ENCODE measurements around the gene IVL.

IVL gene, protein sequence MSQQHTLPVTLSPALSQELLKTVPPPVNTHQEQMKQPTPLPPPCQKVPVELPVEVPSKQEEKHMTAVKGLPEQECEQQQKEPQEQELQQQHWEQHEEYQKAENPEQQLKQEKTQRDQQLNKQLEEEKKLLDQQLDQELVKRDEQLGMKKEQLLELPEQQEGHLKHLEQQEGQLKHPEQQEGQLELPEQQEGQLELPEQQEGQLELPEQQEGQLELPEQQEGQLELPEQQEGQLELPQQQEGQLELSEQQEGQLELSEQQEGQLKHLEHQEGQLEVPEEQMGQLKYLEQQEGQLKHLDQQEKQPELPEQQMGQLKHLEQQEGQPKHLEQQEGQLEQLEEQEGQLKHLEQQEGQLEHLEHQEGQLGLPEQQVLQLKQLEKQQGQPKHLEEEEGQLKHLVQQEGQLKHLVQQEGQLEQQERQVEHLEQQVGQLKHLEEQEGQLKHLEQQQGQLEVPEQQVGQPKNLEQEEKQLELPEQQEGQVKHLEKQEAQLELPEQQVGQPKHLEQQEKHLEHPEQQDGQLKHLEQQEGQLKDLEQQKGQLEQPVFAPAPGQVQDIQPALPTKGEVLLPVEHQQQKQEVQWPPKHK

DNA sequence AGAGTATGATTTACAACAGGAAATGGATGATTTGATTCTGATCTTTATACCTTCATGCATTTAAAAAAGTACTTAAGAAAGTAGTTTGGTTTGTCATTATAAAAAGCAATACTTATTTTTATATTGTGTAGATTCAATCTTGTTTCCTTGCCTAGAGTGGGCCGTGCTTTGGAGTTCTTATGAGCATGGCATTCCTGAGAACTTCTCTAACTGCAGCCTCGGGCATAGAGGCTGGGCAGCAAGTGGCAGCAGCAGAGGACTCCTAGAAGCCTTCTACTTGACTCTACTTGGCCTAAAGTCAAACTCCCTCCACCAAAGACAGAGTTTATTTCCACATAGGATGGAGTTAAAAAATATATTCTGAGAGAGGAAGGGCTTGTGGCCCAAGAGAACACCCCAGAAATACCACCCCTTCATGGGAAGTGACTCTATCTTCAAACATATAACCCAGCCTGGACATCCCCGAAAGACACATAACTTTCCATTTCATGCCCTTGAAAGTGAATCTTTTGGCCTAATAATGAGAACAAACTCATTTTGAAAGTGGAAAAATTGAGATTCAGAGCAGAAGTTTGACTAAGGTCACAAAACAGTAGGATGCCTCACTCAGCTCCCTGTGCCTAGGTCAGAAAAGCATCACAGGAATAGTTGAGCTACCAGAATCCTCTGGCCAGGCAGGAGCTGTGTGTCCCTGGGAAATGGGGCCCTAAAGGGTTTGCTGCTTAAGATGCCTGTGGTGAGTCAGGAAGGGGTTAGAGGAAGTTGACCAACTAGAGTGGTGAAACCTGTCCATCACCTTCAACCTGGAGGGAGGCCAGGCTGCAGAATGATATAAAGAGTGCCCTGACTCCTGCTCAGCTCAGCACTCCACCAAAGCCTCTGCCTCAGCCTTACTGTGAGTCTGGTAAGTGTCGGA is at the start of gene IVL:
TSS of gene IVL (plus strand) at position 861 of the 916 bp plus-strand sequence. CDS start 1,252 bp downstream, outside the sequence.
- no peak for DNase-seq

DNA sequence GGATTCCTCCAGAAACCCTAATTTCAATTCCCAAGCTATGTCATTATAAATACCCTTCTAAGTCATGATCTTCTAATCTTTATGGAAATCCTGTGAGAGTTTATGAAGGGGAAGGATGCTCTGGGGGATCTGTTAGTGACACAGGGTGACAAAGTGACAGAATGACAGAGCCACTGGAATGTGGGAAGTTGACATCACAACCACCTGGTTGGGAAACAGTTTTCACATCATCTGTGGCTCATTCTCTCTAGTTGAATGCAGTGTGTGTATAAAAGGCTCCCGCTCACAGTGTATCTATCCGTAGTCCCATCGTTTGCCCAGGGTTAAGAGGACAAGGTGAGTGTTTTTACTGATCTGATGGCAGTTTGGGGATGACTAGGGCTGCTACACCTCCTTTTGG is 48.6 kb upstream of the IVL start, which contains the start of gene LCE7A:
TSS of gene LCE7A (plus strand) at position 301 of the 400 bp plus-strand sequence. CDS start 702 bp downstream, outside the sequence.
- no peak for DNase-seq

DNA sequence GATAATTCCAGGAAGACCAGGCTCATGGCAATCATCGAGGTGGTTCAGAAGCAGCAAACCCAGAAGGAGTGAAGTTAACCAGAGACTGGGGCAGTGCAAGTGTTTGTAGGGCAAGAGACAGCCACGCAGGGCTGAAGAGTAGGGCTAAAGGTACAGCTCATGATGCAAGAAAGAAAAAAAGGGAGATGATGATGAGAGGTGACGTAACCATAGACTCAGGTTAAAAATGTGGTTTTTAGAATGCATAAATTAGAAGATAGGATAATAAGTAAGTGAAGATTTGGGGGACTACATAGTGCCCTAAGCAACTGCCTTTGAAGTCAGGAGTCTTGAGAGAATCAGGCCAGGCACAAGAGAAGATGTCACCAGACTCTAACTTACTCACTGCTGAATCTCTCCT is 48.2 kb upstream of the IVL start:
- no peak for DNase-seq

DNA sequence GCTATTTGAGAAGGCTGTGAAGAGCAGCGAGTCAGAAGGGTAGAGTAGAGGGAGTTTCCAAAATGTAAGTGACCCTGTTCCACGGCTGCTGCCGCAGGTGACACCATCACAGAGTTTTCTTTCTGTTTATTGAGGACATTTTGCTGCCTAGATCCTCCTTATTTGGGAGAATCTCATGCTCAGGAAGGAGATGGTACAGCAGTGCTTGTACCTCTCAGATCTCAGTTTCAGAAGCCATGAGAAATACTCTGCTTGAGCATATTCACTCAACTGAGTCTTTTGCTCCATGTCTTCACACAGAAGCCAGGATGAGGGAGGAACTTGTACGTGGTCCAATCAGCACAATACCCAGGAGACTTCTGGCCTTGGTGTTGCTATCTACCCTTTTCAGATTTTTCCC is 47.0 kb upstream of the IVL start:
- no peak for DNase-seq

DNA sequence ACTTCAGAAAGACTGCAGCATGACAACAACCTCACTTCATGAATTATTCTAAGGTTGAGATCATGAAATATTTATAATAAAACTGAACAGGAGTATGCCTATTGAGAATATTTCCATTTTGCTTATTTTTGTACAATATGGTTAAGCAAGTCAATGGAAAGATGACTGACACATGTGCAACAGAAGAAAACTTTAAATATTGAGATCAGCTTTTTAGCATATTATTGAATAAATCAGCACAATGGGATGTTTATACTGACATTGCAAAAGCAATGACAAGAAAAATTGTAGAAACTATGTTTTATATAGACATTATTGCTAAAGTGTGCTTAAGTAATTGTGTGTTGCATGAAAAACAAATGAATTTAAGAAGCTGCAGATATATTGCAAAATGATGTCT is 43.9 kb upstream of the IVL start:
- DNase-seq = no peak

DNA sequence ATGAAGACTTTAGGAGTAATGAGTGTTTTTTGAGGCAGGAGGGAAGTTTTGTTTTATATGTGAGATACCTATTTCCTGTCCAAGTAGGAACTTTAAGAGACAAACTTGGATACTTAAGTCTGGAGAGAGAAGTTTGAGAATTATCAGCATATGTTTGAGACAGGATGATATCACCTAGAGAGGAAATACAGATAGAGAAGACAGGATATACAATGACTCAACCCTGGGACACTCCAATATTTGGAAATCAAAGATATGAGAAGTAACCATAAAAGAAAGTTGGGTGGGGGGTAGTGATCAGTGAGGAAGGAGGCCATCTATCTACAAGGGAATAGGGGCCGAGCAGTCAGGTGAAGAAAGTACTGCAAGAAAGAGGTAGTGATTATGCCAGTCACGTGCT is 42.0 kb upstream of the IVL start:
- DNase-seq = no peak

DNA sequence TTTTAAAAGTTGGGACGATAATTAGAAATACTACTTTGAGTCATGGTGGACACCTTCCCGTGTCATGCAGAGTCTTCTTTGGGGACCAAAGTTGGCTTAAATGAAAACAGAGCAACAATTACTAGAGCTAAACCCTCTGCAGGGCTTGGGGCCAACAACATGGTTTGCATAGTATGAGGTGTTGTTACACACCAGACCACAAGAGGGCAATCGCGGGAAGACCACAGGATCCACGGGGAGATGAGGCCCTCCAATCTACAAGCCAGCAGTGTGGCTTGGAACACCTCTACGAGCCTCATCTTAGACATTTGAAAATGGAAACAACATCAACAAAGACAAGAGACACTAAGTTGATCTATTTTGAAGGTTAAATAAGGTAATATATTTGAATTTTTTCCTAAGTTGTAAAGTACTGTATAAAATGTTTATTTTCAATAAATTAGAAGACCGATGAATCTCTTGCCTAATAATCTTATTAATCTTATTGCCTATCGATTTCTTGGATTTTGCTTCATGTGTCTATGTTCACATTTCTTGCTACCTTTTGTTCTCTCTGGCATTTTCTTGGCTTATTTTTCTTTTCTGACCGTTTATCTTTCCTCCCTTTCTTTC is 38.4 kb upstream of the IVL start:
- peak; percentile 44 for DNase-seq

DNA sequence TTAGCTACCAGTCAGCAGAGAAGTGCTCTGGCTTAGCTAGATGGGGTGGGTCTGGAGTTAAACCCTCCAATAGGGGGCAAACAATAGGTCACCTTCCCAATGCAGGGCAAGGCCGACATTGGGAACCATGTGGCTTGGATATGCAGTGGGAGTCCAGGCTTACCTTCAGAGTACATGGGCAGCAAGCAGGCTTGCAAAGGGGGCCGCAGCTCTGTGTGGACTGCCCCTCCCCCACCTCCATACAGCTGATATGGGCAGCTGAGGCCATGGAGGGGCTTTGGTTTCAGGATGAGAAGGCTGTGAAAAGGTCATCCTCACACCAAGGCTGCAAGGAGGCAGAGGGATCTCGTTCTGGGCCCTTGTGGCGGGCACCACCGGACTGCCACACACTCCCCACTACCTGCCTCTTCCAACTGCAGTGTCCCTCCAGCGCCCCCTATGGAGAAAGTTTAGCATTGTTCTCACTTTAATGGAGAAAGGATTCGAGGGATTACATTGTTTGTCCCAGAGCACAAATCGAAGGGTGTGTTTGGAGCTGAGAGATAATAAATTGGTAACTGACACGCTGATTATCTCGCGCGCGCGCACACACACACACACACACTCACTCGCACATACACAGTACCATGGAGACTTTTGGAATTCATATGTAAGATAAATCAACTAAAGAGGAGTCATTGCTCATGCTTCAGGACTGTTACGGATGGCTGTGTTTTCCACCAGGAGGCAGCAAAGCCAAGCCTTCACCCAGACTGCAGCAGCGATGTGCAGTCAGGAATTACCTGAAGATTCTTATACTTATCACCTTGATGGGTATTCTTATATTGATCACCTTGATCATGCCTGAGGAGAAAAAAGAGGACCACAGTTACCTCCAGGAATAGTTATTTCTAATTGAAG is 37.3 kb upstream of the IVL start:
- DNase-seq = no peak

DNA sequence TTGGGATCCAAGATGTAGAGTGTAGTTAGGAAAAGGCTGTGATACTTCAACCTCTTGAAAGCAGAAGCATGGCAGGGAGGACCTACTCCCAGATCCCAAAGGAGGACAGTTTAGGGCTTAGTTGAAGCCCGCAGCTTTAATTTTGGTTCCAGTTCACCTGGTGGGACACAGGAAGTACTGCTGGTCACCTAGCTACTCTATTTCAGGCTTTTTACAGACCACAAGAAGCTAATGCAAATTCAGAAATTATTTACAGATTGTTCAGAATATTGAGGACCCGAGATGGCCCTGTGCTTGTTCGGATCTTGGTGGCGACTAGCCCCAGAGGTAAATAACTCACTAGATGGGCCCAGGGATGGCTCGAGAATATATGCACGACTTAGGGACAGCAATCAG is 36.6 kb upstream of the IVL start:
- no peak for DNase-seq

DNA sequence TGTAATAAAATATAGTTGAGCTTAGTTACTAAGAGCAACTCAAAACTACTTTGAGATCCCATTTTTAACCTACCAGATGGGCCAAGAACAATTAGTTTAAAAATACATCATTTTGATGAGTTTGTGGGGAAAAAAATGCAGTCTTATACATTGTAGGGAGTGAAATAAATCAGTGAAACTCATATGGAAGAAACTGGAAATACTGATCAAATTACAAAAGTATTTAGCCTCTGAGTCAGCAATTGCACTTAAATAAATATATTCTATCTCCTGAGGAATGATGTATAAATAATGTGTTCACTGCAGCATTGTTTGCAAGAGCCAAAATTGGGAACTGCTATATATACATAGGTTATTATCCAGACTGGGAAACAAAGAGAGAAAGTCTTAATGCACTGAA is 34.9 kb upstream of the IVL start:
- DNase-seq = no peak

DNA sequence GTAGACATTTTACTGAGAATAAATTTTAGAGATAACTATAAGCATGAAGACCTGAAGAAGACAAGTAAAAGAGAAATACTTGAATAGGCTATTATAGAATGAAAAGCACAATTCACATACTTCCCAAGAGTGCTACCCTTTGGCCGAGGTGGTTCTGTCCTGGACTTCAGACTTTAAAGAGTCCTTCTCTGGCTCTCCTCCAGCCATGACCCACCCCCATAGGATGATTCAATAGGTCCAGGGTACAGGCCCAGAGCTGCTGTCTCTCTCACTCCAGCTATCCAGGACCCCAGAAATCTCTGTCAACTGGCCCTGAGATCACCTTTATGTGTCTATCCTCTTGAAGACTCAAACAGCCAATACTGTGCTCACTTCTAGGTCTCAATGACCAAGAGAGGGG is 31.5 kb upstream of the IVL start:
- DNase-seq = no peak

DNA sequence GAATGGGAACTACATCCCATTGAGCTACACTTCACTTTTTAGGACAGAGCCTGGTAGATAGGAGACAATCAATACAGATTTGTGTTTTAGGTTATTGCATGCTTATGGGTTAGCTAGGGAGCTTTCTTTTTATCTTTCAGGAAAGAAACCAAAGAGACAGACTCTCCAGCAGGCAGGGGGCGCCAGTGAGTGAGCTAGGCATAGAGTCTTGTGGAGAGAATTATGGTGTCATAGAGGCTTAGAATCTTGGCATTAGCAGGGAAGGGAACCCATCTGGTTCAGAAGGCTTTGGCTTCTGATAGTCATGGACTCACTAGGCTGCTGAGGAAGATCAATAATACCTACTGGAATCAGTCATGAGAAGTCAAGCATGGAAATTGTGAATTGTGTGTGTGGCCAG is 30.3 kb upstream of the IVL start, which contains the start of gene SMCP:
TSS of gene SMCP (plus strand) at position 281 of the 400 bp plus-strand sequence. CDS start 6,101 bp downstream, outside the sequence.
- no peak for DNase-seq

DNA sequence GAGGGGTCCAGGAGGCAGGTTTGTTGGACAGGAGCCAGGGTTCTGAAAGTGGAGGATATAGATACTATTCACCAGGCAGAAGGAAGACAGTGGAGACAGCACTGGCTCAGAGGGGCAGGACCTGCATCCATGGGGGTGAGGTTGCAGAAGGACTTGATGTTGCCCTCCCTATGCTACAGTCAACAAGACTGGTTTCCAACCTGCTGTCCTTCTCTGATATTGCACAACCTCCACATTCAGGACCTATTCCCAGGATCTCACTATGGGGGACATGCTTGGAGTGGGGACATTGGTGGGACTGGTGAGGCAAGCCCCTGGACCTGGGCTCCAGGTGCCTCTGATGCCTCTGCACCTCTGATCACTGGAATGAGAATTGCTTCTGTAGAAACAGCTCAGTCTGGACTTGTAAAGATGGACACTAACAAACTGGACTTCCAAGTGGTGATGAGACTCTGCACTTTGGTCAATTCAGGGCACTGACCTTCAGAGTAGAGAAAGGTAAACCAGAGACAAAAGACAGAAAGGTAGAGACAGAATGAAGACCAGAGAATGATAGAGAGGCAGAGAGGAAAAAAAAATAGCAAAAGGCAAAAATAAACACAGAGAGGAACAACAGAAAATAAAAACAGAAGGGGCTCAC is 28.7 kb upstream of the IVL start:
- no peak for DNase-seq

DNA sequence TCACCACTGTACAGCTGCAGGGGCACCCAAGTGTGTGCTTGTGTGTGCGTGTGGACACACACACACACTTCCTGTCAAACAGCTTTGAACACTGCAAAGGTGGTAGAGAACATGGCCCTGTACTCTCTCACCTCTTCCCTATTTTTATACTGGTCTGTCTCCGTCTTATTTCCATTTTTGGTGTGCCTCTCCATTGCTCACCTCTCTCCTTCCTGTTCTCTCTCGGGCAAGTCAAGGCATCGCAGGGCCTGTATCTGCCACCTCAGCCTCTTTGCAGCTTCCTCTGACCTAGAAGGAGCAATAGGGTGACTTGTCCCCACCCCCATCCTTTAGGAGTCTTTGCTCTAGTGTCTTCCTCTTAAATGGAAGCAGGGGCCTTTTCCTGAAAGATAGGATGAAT is 28.0 kb upstream of the IVL start:
- no peak for DNase-seq

DNA sequence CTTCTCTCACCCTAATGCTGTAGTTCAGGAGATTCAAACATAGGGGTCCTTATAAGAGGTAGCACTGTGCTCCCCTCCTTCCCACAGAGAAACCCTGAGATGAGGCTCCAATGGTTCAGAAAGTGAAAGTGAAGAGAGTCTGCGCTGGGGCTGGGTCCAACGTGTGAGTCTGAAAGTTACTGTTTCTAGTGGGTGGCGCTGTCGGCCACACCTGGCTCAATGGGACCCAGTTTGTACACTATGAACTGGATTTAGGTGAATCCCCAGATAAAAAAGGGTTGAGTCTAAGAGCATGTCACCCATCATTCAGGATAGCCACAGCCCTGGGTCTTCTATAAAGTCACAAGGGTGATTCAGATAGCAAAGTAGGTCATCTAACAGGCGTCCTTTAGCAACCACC is 27.4 kb upstream of the IVL start:
- no peak for DNase-seq

DNA sequence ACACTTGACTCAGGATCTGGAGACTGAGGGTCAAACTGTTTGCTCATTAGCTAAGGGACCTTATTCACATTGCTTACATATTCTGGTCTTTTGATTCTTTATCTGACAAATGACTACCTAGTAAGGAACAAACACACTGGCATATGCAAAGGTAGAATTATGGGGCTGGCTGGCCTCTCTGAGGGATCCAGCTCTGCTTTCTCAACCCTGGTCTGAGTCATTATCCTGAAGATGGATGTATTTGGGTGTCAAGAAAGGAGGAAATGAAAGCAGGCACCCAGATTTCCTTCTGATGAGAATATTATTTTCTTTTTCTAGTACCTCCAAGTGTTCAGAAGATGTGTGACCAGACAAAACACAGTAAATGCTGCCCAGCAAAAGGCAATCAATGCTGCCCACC is 24.3 kb upstream of the IVL start:
- no peak for DNase-seq

DNA sequence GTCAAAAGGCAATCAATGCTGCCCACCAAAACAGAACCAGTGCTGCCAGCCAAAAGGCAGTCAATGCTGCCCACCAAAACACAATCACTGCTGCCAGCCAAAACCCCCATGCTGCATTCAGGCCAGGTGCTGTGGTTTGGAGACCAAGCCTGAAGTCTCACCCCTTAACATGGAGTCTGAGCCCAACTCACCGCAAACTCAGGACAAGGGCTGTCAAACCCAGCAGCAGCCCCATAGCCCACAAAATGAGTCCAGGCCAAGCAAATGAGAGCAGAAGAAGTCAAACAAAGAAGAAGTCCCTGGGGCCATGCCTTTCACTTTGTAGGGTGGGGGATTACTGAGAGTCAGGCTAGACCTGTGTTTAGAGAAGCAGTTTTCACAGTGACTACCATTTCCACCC is 23.8 kb upstream of the IVL start:
- no peak for DNase-seq

DNA sequence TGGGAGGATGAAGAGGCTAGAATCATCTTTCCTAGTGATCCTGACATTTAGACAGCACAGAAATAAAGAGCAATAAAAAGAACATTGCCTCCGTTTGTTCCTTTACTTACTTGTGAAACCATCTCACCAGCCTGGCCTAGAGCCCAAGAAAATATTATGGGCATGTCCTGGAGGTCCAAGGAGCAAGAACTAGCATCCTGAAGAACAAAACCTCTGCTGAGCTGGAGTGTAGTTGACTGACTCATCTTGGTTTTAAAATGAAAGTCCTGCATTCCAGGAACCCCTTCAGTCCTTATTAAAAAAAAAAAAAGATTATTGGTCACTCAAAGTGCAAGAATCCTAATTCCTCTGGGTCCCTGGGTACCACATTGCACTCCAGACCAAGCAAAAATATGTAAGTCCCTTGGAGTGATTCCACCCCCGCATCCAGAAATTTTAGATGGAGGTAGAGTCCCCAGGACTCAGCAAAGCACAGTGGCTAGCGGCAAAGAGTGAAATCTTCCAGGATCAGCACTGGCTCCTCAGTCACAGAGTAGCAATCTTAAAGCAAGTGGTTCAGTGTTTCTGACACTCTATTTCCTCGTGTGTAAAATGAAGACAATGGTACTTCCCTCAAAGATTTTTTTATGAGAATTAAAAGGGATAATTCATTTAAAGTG is 23.3 kb upstream of the IVL start:
- no peak for DNase-seq

DNA sequence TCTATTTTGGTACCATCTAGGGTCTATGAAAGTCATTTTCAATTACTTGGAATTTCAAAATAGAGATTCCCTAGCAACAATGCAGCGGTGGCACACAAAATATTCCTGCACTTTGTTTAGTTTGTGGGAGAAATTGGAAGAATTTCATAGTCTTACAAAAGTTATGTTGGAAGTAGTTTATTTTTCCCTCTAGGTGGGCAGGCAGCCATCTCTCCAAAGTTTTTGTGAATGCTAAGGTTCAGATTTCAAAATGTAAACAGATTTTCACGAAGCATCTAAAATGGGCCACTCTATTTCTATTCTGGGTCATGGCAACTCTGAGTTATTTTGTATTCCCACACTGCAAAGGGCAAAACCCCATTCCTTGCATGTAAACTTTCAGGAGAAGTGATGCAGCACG is 22.3 kb upstream of the IVL start:
- no peak for DNase-seq

DNA sequence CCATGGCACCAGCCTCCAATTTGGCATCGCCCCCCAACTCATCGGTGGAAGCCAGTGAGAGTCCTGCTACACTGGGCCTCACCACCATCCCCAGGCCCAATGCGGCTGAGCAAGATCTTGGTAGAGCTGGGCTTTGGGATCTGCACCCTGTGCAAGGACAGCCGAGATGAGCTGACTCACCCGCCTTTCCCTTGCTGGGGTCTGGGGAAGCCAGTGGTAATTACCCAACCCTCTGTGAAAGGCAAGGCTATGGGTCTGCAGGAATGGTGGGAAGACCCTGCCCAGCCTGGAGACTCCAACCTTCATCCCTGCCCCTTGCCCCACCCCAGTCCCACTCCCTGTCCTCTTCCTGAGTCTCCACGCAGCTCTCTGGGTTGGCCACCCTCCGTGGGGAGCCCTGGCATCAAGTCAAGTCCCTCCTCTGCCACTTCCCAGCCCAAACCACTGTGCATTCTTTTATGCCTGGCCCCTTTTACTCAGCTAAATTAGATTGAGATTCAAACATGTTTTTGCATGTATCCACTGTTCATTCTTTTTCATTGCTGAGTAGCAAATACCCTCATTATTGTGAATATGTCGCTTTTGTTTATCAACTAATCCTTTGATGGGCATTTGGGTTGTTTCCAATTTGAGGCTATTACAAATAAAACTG is 21.5 kb upstream of the IVL start:
- DNase-seq = no peak

All from NCI-H510A treated with DMSO at 0.1 percent for 48 hours (cell line).